ENCODE results near the gene ROR2.

The ROR2 gene

DNA sequence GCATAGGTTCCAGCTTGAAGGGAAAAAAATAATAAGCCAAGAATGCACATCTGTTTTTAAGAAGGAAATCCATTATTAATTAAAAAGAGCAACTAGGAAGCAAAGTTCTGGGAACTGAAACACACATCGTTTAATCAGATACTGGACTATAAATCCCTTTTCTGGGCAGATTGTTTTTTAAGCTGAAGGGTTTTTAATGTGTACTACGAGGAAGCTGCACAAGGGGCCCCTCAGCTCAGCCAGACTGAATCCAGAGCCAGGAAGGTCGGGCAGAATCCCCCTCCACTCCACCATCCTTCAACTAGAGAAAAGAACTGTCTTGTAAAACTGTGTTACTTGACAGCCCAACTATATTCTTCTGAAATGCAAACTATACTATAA lies 49.2 kb downstream of the ROR2 start:
- DNase-seq (ENCODE audit: low read depth in 2 of 2): no peak

DNA sequence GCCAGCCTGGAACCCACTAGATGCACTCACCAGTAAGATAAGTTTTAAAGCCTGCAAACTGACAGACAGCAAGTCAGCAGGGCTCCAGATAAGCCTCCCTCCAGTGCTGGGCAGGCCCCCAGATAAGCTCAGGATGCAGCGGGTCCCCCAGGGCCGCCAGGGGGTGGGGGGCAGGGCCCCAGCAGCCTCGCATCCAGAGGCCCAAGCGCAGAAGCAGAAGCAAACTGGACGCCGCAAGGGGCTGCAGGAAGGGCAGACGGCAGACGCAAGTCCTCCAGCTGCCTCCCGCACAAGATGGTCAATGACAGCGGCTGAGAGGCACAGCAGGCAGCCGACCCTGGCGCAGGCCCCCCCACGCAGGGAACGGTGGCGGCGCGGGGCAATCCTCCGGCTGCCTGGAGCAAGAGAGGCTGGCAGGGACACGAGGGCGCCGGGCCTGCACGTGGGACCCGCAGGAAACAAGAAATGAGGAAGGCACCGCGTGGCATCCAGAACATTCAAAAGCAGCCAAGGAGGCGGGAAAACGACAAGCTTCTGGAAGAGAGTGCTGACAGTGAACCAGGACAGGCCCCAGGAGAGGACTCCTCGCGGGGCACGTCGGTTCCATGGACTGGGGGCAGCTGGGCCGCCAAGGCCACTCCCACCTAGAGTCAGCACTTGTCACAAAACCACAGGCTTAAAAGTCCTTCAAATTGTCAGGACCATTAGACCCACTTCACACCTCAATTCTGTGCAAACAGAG lies 49.8 kb downstream of the ROR2 start:
- no peak for DNase-seq (ENCODE audit: low read depth in 2 of 2)

DNA sequence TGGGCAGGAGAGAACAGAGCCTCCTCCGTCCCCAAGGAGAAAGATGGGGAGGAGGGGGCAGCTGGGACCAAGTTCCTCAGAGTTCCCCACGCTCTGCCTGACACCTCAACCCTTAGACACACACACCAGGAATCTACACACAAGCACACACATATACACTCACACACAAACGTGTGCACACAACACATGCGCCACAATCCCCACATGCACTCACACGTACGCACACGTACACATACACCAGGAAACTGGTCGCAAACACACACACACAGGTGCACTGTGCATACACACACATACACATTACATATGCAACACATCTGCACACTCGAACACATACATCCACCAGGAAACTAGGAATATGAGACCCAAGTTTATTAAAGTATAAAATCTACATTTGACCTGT lies 50.4 kb downstream of the ROR2 start:
- DNase-seq (ENCODE audit: low read depth in 2 of 2): no peak

DNA sequence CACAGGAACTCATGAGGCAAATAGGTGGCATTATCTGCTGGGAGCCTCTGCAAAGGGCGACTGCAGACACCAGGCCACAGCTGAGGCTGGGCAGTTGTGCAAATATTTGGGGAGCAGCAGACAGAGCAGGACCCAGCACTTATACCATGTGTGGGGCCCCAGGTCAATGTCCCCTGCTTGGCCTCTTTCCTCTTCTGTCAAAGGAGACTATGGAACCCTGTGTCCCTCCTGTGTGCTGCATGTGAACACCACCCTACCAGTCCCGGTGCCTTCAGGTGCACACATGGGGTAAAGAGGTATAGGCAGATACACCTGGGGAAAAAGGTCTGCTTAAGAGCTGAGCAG lies 50.8 kb downstream of the ROR2 start:
- DNase-seq (ENCODE audit: low read depth in 2 of 2): no peak

DNA sequence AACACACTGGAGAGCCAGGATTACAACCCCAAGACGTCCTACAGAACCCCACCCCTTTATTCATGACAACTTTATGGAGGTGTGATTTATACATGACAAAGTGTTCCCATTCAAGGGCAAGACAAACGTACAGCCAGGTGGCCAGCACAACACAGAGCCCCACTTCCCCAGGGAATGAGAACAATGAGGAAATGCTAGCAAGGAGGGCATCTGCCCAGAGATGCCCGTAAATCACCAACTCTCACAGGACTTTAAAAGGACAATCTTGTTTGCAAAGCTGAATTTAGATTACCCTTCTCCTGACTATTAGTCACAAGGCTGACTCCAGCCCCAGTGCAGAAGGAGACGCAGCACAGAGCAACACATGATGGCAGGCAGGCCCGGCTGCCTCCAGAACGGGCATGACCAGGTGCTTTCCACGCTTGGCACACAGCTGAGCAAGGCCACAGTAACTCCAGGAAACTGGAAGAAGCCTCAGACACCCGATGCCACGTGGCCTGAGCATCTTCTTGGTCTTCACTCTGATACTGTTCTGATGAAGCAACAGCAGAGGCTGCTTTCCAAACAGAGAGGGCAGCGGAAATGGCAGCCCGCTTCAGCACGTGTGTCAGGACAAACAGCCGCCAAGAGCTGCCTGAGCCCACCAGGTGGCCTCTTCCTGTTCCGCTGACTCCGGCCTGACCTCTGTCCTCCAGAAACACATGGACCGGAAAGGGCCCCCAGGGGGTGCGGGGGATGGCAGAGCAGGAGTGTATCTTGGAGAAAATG lies 51.4 kb downstream of the ROR2 start:
- no peak for DNase-seq (ENCODE audit: low read depth in 2 of 2)

DNA sequence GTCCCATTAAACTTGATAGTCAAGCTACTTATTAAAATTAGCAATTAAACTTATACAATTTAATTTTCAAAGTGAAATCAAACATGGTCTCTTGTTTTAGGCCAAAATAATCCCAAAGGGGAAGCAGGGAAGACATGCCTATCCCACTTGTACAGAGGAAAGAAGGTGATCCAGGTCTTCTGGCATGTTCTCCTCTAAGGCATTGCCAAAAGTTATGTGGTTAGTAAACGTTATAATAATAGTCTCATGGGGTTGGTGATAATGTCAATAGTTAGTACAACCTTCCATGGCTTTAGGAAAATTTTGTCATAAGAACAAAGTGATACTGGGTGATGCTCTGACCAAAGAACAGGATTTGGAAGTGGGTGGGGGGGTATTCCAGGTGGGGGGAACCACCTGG lies 52.8 kb downstream of the ROR2 start:
- no peak for DNase-seq (ENCODE audit: low read depth in 2 of 2)

DNA sequence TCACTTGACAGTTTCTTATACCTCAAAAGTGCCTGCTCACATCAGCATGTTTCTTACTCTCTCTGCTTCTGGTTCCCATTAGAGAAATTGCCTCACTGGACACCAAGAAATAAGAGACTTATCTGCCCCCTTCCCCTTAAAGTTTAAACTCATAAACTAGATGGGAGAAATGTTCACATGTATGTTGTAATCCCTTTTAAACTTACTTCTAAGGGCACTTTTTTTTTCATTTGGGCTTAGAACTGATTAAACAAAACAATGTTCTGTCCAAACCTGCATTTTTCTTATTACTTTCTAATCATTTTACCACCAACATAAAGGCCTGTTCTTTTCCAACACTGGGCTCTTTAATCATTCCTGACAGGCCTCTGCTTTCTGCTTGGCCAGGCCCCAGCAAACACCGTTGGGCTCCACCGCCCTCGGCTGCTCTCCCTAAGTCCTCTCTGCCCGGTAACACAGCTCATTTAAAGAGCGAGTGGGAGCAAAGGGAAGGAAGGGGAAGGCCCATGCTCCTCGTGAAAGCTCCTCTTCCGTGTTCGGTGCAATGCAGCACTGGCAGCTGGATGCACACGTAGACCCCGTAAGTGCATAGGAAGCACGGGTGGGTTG lies 53.4 kb downstream of the ROR2 start:
- DNase-seq (ENCODE audit: low read depth in 2 of 2): no peak

DNA sequence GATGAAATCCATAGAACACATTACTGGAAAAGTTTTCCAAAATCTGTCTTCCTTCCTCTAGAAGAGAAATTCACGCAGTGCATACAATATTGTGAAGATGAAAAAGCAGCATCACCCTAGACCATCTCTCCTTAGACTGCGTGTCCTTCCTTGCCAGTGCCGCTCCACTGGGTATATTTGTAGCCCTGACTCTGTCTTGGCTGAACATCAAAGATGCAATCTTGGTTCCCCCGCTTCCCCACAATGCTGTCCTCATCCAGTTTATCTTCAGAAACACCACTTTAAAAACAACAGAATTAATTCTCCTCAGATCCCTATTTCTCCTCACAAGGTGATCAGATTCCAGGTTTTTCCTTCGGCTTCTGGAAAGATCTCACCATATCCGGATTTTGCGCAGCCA lies 53.9 kb downstream of the ROR2 start:
- no peak for DNase-seq (ENCODE audit: low read depth in 2 of 2)

DNA sequence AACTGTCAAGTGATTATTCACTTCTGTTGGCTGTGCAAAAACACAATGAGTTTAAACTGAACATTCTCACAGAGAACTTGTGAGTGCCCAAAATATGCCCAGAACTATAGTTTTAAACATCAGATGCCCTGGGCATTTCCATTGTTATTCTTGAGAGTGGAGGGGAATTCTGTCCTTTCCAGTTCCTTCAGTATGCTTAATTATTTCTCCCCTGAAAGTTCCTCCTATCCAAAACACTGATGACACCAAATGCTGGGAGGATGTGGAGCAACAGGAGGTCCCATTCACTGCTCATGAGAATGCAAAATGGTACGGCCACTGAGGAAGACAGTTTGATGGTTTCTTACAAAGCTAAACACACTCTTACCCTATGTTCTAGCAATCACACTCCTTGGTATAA lies 55.5 kb downstream of the ROR2 start:
- DNase-seq (ENCODE audit: low read depth in 2 of 2): no peak

DNA sequence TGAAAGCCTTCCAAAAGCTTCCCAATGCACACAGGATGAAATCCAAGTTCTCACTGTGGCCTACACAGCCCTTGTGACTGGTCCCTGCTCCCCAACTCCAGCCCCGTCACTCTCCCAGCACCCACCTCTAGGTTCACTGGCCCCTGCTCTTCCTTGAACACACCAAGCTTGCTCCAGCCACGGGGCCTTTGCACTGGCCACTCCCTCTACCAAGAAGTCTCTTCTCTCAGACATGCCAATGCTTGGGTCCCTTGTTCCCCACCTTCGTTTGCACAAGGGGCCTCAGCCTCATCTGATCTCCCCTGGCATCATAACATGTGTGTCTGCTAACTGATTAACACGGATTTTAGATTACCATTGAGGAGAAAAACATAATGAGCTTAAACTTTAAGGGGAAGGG lies 56.0 kb downstream of the ROR2 start:
- no peak for DNase-seq (ENCODE audit: low read depth in 2 of 2)

DNA sequence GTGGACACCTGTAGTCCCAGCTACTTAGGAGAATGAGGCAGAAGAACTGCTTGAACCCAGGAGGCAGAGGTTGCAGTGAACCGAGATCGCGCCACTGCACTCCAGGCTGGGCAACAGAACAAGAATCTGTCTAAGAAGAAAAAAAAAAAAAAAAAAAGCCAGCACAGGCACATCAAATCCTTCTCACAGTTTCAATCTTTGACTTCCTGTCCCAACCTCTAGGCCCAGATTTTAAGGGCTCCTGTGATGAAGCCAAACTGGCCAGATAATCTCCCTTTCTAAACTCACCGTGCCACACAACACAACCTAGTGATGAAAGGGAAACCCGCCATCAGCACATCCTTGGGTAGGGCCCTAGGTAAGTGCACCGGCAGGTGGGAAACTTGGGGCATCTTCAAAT lies 58.1 kb downstream of the ROR2 start:
- DNase-seq (ENCODE audit: low read depth in 2 of 2): no peak

DNA sequence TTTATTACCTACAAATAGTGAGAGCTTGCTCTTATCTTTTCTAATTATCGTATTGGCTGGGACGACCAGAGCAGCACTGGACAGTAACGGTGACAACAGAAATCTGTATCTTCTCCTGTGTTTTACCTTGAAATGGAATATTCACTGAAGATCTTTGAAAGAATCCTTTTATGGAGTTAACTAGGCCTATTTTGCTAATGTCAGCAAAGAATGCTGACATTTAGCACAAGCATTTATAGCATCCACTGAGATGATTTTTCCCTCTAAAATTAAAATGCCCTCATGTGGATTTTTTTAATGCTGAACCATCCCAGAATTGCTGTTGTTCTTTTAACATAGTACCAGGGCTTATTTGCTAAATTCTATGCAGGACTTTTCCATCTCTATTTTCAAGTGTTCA lies 59.4 kb downstream of the ROR2 start:
- no peak for DNase-seq (ENCODE audit: low read depth in 2 of 2)

DNA sequence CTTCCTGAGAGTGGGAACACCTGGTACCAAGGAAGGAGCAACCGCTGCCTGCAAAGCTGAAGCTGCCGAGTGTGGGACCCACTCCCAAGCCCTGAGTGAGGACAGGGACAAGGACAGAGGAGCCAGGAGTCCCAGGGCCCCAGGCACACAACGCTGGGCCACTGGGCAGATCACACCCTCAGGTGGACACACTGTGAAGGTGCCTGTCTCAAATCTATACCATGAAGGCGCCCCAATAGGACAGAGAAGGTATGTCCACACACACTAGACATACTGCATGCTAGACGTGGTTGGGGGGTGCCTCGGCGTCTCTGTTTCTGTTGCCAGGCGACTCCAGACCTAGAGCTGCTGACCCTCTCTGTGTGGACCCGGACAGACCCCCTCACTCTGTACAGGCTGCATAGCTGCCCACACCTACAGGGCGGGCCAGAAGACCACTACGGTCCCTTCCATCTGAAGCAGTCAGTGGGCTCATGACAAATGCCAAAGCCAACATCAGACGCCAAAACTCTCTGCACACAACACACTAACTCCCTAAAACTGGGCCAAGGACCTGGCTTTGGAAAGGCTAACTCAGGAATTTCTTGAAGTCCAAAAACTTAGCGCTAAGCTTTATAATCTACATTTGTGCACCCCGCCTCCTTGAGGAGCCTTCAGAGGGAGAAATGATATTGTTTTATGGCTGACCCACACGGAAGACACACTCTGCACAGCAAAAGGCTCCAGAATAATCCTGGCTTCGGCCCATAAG lies 60.7 kb downstream of the ROR2 start:
- no peak for DNase-seq (ENCODE audit: low read depth in 2 of 2)

DNA sequence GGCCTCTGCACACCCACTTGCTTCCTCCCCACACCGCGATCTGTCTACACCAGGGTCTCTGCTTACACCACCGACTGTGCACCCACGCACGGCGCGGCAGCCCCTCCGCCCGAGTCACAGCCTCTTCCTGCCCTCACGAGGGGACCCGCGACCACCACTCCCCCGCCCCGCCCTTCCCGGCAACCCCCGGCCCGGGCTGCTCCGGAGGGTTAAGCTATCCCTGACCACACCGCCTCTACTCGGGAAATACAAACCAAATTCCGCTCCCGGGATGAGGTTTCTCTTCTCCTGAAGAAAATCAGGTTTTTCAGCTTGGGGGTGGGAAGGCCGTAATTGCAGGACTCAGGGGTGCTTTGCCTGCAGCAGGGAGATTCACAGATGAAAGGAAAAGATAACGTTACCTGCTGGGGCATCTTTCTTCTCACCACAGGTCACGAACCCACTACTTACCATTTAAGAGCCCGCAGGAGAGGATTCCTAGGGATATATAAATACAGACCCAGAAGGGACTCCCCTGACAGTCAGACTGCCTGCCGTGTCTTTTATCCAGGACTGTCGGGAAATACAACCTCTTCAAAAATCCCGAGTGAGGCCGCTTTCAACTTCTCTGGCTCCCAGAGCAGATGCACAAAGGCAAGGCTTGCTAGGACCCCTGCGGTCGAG lies 63.5 kb downstream of the ROR2 start:
- DNase-seq (ENCODE audit: low read depth in 2 of 2): no peak

DNA sequence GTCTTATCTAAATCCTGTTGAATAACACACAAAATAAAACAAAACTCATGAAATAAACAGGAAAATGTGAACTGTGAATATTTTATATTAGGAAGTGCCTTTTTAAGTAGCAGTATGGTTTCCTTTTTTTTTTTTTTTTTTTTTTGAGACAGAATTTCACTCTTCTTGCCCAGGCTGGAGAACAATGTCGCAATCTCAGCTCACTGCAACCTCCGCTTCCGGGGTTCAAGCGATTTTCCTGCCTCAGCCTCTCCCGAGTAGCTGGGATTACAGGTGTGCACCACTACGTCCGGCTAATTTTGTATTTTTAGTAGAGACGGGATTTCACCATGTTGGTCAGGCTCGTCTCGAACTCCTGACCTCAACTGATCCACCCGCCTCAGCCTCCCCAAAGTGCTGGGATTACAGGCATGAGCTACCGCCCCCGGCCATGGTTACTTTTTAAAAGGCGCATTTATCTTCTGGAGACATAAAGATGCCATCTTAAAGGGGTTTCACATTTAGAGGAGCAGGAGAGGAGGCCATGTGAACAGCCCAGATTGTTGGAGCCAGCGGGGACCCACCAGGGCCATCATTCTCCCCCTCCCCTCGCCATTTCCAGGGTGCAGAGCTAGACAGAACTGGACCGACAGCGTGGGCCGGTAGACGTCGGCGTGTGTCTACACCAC lies 64.1 kb downstream of the ROR2 start:
- no peak for DNase-seq (ENCODE audit: low read depth in 2 of 2)

DNA sequence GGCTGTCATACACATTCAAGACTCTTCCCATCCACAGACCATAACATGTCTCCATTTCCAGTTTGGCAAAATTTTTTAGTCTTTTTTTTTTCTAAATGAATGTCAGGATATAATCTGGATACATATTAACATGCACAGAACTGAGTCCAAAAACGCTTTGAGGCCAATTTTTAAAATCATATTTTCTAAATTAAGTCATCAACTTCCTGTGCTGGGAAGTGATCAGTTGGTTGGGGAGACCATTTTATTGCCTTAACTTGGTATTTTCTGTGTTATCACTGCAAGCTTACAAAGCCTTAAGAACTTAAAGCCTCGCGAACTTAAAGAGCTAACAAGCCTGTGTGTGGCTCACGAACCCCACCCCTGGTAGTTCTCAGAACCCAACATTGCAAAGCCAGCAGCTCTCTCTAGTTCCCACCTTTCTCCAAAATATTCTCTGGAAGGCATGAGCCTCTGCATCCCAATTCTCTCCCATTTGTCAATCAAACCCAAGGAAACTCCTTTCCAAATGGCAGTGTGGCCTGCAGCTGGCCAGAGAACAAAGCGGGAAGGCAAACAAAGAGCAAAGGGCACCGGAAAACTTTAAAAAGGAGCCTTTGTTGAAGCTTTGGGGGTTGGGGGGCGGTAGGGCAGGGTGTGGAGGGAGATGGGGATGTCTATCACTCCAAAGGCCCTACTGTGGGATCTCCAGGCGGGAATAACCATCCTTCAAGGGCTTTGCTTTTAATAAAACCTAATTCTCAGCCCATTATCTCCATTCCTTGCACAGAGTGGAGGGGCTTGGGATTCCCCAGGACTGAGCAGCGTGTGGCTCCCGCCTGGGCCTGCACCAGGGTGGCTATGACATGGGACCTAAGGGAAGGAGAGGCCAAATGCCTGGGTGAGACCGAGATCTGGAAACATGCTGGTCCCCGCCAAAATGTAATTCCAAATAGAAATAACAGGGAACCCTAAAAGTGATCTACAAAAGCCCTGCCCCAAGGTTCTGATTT lies 65.0 kb downstream of the ROR2 start:
- DNase-seq (ENCODE audit: low read depth in 2 of 2): no peak

DNA sequence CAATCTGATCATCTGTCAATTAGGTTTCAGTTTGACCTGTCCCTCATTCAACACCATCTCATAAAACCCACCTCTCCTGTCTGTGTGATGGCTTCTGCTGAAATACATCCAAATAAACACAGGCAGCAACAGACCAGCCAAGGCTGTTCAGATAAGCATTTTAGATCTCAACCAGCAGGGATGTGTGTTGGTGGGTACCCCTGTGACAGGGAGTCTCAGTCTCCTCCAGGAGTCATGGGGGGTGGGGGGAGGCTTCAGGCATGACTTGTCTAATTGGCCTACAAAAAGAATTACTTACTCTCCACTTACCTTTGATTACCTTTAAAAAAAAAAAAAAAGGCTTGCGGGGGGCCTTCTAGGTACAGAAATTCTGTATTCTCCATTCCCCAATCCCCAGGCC lies 65.9 kb downstream of the ROR2 start:
- no peak for DNase-seq (ENCODE audit: low read depth in 2 of 2)

DNA sequence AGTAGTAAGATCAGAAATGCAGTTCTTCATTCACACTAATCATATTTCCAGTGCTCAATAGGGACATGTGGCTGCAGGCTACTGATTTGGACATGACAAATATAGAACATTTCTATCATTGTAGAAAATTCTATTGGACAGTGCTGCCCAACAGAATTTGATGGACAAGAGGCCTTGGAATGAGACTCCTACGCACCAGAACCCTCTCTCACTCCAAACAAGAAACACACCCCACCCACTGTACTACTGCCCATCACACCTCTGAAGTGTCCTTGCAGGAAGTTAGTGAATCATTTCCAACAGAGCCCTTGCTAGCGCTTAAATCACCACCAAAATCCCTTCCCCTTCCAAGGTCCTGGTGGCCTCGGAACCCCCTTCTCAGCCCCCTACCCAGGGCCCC lies 66.5 kb downstream of the ROR2 start:
- no peak for DNase-seq (ENCODE audit: low read depth in 2 of 2)

DNA sequence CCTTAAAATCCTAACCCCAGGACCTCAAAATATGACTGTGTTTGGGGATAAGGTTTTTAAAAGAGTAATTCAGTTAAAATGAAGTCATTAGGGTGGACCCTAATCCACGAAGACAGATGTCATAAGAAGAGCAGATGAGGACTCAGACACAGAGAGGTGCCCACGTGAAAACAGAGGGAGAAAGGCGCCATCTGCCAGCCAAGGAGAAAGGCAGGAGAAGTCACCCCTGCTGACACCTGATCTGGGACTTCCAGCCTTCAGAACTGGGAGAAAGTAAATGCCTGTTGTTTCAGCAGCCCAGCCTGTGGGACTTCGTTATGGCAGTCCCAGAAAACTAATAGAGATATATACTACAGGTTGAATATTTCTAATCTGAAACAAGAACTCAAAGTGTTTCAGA lies 67.4 kb downstream of the ROR2 start:
- no peak for DNase-seq (ENCODE audit: low read depth in 2 of 2)

DNA sequence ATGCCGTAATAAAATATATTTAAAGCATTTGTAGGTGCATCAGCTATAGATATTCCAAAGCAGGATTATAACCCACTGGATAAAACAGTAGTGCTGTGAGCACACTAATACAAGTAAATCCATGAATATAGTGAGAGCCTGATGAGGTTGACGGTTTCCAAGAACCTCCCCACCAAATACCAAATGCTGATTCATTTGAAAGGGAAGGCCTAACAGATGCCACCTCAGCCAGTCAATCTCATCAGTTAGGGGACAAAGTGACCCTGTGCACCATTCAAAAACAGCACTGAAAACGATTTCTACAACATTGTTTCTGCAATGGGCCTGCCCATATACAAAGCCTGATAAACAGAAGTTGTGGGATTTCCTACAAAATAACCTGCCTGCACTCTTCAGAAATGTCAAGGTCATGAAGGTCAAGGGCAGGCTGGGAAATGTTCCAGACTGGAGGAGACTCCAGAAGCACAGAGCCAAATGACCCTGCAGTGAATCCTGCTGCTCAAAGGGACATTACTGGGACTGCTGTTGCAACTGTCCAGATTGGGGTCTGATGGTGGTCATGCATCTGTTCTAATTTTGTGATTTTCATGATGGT lies 69.6 kb downstream of the ROR2 start:
- DNase-seq (ENCODE audit: low read depth in 2 of 2): no peak
